Stimulated activated CD4-positive, alpha-beta T cell treated with anti-CD3 and anti-CD28 coated beads, Interleukin-1b, Interleukin-23, amount 100 ng/mL, for 24 hours (primary cell): ENCODE results near the gene CPNE6.
A peak's percentile ranks its signal among the peaks of the same experiment; 100 is the strongest.
"Not testable (repeated sequence)": the region's sequence is repeated elsewhere in the genome, so short reads cannot be mapped to it uniquely, and the experiment has no call there.

Experiments used
- DNase-seq, 4 experiments: peaks; one replicate each; pipeline ENCODE4 v3.0.0-alpha.2; 2020; ENCODE audit warnings: low read depth in 4 of 4, low spot score in 1 of 4

CPNE6 gene

DNA sequence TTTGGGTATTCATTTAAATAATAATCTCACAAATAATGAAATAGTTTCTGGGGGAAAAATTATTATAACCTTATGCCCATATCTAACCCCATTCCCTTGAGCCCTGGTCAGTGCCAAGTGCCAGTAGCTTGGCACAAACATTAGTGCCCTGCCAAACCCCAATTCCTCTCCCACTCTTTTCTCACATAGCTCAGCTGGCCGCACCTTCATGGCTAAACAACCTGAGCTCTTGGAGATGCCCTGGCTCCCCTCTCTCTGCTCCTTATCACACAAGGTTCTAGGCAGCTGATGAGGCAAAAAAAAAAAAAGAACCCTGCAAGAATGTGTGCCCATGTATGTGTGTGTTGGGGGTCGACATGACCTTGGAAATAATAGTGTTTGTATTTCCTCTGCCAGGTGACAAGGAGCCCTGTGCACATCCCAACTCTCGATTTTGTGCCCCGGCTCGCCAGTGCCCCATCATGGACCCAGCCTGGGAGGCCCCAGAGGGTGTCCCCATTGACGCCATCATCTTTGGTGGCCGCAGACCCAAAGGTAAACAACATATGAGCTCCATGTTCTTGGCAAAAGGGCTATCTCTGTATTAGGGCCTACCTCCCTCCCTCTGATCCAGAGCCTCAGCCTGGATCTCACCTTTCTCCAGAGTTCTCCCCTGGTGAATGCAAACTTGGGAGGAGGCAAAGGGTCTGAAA, 31.1 kb downstream of the CPNE6 start:
- no peak for DNase-seq

DNA sequence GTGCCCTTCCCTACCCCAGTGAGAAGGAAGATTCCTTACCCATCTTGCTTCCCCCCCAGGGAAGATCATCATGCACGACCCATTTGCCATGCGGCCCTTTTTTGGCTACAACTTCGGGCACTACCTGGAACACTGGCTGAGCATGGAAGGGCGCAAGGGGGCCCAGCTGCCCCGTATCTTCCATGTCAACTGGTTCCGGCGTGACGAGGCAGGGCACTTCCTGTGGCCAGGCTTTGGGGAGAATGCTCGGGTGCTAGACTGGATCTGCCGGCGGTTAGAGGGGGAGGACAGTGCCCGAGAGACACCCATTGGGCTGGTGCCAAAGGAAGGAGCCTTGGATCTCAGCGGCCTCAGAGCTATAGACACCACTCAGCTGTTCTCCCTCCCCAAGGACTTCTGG, 32.1 kb downstream of the CPNE6 start:
- DNase-seq = no peak

- not testable (repeated sequence) for DNase-seq
These were observed 34.4 kb downstream of the CPNE6 start for GRCh38 chr14:24105609-24106239.

- DNase-seq = no peak
These were observed 35.4 kb downstream of the CPNE6 start for GRCh38 chr14:24106672-24107271.

DNA sequence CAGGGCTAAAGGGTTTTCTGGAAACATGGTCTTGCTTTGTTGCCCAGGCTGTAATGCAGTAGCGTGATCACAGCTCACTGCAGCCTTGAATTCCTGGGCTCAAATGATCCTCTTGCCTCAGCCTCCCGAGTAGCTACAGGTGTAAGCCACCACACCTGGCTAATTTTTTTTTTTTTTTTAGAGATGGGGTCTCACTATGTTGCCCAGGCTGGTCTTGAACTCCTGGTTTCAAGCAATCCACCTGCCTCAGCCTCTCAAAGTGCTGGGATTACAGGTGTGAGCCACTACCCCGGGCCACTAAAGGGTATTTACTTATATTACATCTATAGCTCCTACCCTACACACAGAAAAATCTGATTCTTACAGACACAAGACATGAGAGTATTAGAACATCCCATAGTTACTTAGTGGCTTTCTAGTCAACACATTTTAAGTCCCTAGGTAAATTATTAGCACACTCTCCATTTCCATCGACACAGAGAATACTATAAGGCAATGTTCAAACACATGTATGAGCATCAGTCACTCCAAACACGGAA, 37.0 kb downstream of the CPNE6 start:
- DNase-seq = no peak

DNA sequence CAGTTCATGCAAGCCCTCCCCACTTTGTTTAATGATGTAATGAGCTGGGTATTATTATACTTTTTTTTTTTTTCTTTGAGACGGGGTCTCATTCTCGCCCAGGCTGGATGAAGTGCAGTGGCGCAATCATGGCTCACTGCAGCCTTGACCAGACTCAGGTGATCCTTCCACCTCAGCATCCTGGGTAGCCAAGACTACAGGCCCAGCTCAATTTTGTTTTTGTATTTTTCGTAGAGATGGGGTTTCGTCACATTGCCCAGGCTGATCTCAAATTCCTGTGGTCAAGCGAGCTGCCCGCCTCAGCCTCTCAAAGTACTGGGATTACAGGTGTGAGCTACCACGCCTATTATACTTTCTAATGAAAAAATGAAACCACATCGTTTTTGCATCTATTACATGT, 38.7 kb downstream of the CPNE6 start:
- no peak for DNase-seq

DNA sequence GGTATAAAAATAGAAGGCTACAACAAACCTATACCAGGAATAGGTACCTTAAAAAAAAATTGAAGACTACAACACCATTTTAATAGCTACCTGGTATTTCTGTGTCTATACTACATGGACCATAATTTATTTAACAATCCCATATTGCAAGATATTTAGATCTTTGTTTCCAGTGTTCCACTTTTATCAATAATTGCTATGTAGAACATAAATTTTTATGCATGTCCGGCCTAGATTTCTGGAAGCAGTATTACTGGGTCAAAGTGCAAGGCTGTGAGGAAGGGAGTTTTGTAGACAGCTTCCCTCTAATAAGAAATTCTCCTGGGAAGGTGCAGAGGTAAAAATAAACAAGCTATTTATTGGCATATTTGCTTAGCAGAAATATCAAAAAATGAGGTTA, 39.2 kb downstream of the CPNE6 start:
- no peak for DNase-seq

GRCh38 chr14:24113379-24113800, 42.0 kb downstream of the CPNE6 start:
- DNase-seq = no peak

GRCh38 chr14:24113801-24114531, 42.6 kb downstream of the CPNE6 start:
- DNase-seq = peak in 2 of 4 experiments; percentile 62 to 74

DNA sequence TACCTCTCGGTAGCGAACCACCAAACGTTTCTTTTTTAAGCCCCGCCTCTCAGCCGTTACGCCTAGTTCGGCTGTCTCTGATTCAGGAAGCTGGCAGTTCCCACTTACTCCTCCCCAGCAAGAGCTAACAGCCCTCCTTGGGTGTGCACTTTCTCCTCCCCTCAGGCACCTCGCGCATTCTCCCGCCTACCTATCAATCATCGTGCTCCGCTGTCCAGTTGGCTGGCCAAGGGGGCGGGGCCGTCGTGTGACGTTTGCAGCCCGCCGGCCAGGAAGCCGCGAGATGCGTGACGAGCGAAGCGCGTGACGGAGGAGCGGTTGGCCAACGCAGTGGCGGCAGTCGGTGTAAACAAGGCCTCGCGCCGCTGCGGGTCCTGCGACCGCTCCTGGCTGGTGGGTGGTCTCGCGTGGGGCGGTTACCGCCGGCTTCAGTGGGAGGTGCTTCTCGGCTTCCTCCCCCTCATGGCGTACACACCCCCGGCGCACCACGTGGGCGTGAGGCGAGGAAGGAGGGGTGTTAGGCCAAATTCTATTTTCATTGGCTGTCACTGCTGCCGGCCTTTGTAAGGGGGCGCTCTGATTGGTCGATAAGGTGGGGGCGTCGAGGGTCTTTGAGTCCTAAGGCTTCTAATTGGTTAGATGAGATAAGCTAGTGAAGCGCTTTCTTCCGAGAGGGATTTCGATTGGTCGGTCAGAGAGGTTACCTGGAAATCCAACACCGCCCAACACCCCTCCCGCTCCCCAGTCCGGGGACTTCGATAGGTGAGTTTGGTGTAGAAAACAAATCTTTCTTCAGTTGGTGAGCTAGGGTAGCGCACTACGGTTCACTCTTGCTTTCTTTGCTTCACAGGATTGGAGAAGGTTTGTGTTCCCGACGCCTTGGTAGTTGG, 43.4 kb downstream of the CPNE6 start, which contains the start of the genes DCAF11 and NRL:
DCAF11 (plus strand) TSS at position 246 of the 890 bp plus-strand sequence. CDS start 818 bp downstream, outside the sequence.
NRL (minus strand) TSS at position 418 of the 890 bp plus-strand sequence. CDS start 32,101 bp downstream, outside the sequence.
- DNase-seq = peak; percentile 94 to 98 (median 95)

- DNase-seq = no peak
These were observed 44.2 kb downstream of the CPNE6 start for GRCh38 chr14:24115422-24116127.

DNA sequence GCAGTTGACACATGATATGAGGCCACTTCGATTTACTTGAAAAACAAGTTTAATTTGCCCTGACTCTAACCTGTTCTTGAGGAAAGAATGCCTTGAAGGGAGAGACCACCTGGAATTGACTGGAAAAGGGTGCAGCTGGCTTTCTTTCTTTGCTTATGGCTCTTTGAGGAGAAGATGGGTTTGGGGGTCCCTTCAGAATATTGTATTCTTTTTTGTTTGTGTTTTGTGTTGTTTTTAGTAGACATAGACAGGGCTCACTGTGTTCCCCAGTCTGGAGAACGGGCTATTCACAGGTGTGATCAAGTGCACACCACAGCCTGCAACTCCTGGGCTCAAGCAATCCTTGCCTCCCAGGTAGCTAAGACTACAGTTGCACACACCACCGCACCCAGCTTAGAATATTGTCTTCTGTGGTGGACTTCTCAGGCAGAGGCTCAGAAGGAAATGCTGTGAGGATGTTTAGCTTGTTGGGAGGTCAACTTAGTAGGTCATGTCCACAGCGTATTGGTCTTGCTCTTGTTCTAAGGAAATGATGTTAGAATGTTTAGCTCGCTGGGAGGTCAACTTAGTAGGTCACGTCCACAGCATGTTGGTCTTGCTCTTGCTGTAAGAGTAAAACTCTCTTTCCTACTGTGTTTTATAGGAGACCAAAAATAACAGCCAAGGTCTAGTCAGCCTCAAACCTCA, 44.9 kb downstream of the CPNE6 start:
- DNase-seq = no peak

GRCh38 chr14:24117179-24117578, 45.8 kb downstream of the CPNE6 start:
- DNase-seq = no peak

- DNase-seq = no peak
These were observed 48.3 kb downstream of the CPNE6 start for GRCh38 chr14:24119691-24120090.

GRCh38 chr14:24121210-24121609, 49.8 kb downstream of the CPNE6 start:
- no peak for DNase-seq

GRCh38 chr14:24122416-24122815, 51.1 kb downstream of the CPNE6 start:
- no peak for DNase-seq

GRCh38 chr14:24122898-24123297, 51.5 kb downstream of the CPNE6 start:
- no peak for DNase-seq

GRCh38 chr14:24123424-24124417, 52.4 kb downstream of the CPNE6 start:
- no peak for DNase-seq
